ENCODE measurements around the gene ACSS1. TPM values are rescaled to one million over a fixed set of nuclear protein-coding genes. Genes with fewer than 3 reads are reported as not detected.

ACSS1 gene
- total and polyA plus RNA-seq, 2 of the 8 experiments (the other 6 are each of a cell fraction or from before 2014, with no cell fraction given), result 2.6 to 3.4 TPM

- 85% methylated on average over 9 of the region's 9 CpGs; no CpG with 5 or more reads in 1 of the 2 experiments for WGBS, 2 experiments (ENCODE audit: extremely low coverage in 1 of 2, insufficient coverage in 1 of 2, insufficient read length in 1 of 2, insufficient replicate concordance in 2 of 2, low coverage in 1 of 2, low lambda C conversion rate in 2 of 2, missing lambda C conversion rate in 1 of 2)
- CTCF ChIA-PET (ENCODE audit: partially characterized antibody), result interaction anchor here (0.6 to 1.9 kb wide), 3 partner anchors 34 to 878 kb away, joined by 3 to 5 read pairs (median 3); no protein-coding TSS in a partner anchor
- DNase-seq (ENCODE audit: low read depth in 1 of 2, low spot score in 2 of 2), result no peak
Observed at GRCh38 chr20:24964506-24964840, 93.5 kb downstream of the ACSS1 start.

More at GRCh38 chr20:24964506-24964840, 93.5 kb downstream of the ACSS1 start:
- Histone ChIP-seq H3K4me3 (ENCODE audit: extremely low read depth in 1 of 4, insufficient read depth in 2 of 4, low read depth in 3 of 4, low read length in 4 of 4) (no peak overlapping the region), H3K23me2 (ENCODE audit: low read depth, low read length) (no peaks in the 10 kb centered on the region), H2BK20ac (ENCODE audit: low read length) (no peak overlapping the region), H3K14ac (ENCODE audit: insufficient read length) (no peak overlapping the region), H3K18ac (ENCODE audit: extremely low read depth, low read length) (no peak overlapping the region), H3K23ac (ENCODE audit: insufficient read length) (no peak overlapping the region), H2AFZ (ENCODE audit: low read length) (no peak overlapping the region), H2BK120ac (replicated peaks; ENCODE audit: low read depth, low read length) (no peak overlapping the region), H3K56ac (replicated peaks; ENCODE audit: insufficient read length, low read depth, low read length) (no peak overlapping the region), H3K9me3 (ENCODE audit: insufficient read depth in 2 of 2, low read depth in 1 of 2, low read length in 1 of 2) (no peaks in the 10 kb centered on the region), H2BK15ac (ENCODE audit: low read length) (no peak overlapping the region), H2BK12ac (ENCODE audit: low read depth, low read length) (no peak overlapping the region), H3K4ac (replicated peaks; ENCODE audit: insufficient read length, low read depth, low read length) (no peak overlapping the region), H3K27me3 (replicated peaks in 1 of 4; ENCODE audit: control insufficient read depth in 3 of 4, extremely low read depth in 1 of 4, insufficient read depth in 3 of 4, low read length in 3 of 4) (no peaks in the 10 kb centered on the region), H3K79me2 (ENCODE audit: control insufficient read depth in 1 of 2, insufficient read depth in 2 of 2, low read length in 2 of 2) (no peaks in the 10 kb centered on the region), H4K5ac (ENCODE audit: insufficient read length, low read depth, low read length) (no peak overlapping the region), H4K20me1 (replicated peaks in 1 of 2; ENCODE audit: control insufficient read depth in 1 of 2, insufficient read depth in 2 of 2, low read length in 2 of 2) (peaks cover 3 to 9% of the 10 kb centered on the region in 2 experiments), H4K8ac (ENCODE audit: extremely low read depth, insufficient read depth, low read length) (no peak overlapping the region; the same call in 1 of the 2 replicates), H3K4me1 (replicated peaks in 1 of 4; ENCODE audit: control insufficient read depth in 3 of 4, insufficient read depth in 4 of 4, low read length in 3 of 4) (no peaks in the 10 kb centered on the region), H3K27ac (ENCODE audit: low read depth, low read length) (no peak overlapping the region), H2BK5ac (ENCODE audit: low read depth, low read length) (no peak overlapping the region), H3K79me1 (ENCODE audit: low read depth, low read length) (no peaks in the 10 kb centered on the region), H4K91ac (replicated peaks; ENCODE audit: insufficient read length, low read length) (no peak overlapping the region), H3K36me3 (ENCODE audit: control insufficient read depth in 2 of 4, insufficient read depth in 4 of 4, low read length in 3 of 4) (peaks cover 2 to 20% (median 12%) of the 10 kb centered on the region in 4 experiments; a peak in 6 of 8 replicates), H3K4me2 (ENCODE audit: insufficient read depth in 1 of 2, low read depth in 2 of 2, low read length in 2 of 2) (no peak overlapping the region), H3K9ac (replicated peaks in 1 of 4; ENCODE audit: extremely low read depth in 1 of 4, low read depth in 3 of 4, low read length in 3 of 4) (no peak overlapping the region), H2AK5ac (ENCODE audit: low read depth, low read length) (no peak overlapping the region)
- FAIRE-seq, result no peak
- TF ChIP-seq JUN (IDR thresholded peaks at IDR 0.05; ENCODE audit: low read depth, low read length) (no peak), EGR1 (IDR thresholded peaks at IDR 0.05; ENCODE audit: borderline replicate concordance, low read depth, low read length) (no peak), USF2 (IDR thresholded peaks at IDR 0.05; ENCODE audit: low read length) (no peak), ATF3 (IDR thresholded peaks at IDR 0.05; ENCODE audit: insufficient read depth, low read depth, low read length) (no peak), BCL11A (IDR thresholded peaks at IDR 0.05; ENCODE audit: low read depth in 2 of 2, low read length in 2 of 2) (no peak), KDM4A (IDR thresholded peaks at IDR 0.05; ENCODE audit: low read depth, low read length, severe bottlenecking) (no peak), E2F6 (IDR thresholded peaks at IDR 0.05) (no peak), SRF (IDR thresholded peaks at IDR 0.05; ENCODE audit: low read depth, low read length) (no peak)
- POLR2A ChIA-PET (ENCODE audit: partially characterized antibody), result no interaction called here
